GM23338 (cell line): ENCODE data around the gene IFRD1.

Experiments
- CREB1 ChIP-seq: fragments of 250-450 bp; sonication (Bioruptor Pico); IDR thresholded peaks from 2 replicates; pipeline ENCODE4 v1.5.0; 2020; ENCODE audit warnings: low read depth, mild to moderate bottlenecking, moderate library complexity
- CTCF ChIP-seq, 2 experiments: fragments of 200-600 bp in 1 of 2; sonication (generic) in 1 of 2; conservative IDR thresholded peaks; 2 replicates each; pipeline versions ENCODE4 v1.5.1 to v1.6.1; 2016 to 2017; ENCODE audit warnings: antibody characterized with exemption in 2 of 2, low read depth in 2 of 2, mild to moderate bottlenecking in 2 of 2, moderate library complexity in 1 of 2
- EZH2 ChIP-seq: fragments of 200-600 bp; sonication (generic); IDR thresholded peaks from one replicate; pipeline ENCODE4 v1.8.0; 2017; ENCODE audit warnings: antibody characterized with exemption, mild to moderate bottlenecking, low read depth; ENCODE audit not compliant: unreplicated experiment
- EZH2phosphoT487 ChIP-seq: fragments of 200-600 bp; sonication (generic); IDR thresholded peaks from one replicate; pipeline ENCODE4 v1.8.1; 2018; ENCODE audit warnings: antibody characterized with exemption; ENCODE audit not compliant: unreplicated experiment
- JUNB ChIP-seq: IDR thresholded peaks from one replicate; pipeline ENCODE4 v1.6.1; 2016; ENCODE audit warnings: antibody characterized with exemption; ENCODE audit not compliant: unreplicated experiment
- POLR2AphosphoS5 ChIP-seq: IDR thresholded peaks from 2 replicates; pipeline ENCODE4 v1.6.1; 2016; ENCODE audit warnings: antibody characterized with exemption, low read depth
- TF ChIP-seq, protein P1 (sequence below): IDR thresholded peaks from one replicate; pipeline ENCODE4 v1.6.1; 2018; ENCODE audit warnings: antibody characterized with exemption; ENCODE audit not compliant: unreplicated experiment

DNA sequence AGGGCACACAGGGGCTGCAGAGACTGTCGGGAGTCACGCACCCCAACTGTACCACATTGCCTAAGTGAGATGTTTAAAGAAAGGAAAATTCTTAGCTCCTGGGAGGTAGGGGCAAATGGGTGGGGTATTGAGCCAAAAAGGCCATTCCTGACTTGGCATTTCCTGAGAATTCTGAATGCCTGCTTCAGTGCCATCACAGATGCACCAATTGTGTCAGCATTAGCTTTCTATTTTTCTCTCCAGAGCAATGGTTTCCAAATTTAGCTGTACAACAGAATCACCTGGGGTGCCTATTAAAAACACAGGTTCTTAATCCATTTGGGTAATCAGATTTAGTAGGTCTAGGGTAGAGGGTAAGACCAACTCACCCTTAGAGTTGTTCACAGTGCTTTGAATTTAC, 73.6 kb downstream of the IFRD1 start:
- TF ChIP-seq, protein P1, sequence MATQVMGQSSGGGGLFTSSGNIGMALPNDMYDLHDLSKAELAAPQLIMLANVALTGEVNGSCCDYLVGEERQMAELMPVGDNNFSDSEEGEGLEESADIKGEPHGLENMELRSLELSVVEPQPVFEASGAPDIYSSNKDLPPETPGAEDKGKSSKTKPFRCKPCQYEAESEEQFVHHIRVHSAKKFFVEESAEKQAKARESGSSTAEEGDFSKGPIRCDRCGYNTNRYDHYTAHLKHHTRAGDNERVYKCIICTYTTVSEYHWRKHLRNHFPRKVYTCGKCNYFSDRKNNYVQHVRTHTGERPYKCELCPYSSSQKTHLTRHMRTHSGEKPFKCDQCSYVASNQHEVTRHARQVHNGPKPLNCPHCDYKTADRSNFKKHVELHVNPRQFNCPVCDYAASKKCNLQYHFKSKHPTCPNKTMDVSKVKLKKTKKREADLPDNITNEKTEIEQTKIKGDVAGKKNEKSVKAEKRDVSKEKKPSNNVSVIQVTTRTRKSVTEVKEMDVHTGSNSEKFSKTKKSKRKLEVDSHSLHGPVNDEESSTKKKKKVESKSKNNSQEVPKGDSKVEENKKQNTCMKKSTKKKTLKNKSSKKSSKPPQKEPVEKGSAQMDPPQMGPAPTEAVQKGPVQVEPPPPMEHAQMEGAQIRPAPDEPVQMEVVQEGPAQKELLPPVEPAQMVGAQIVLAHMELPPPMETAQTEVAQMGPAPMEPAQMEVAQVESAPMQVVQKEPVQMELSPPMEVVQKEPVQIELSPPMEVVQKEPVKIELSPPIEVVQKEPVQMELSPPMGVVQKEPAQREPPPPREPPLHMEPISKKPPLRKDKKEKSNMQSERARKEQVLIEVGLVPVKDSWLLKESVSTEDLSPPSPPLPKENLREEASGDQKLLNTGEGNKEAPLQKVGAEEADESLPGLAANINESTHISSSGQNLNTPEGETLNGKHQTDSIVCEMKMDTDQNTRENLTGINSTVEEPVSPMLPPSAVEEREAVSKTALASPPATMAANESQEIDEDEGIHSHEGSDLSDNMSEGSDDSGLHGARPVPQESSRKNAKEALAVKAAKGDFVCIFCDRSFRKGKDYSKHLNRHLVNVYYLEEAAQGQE: no peak
- no peak for TF ChIP-seq CTCF (conservative IDR thresholded peaks at IDR 0.05; ENCODE audit: low read depth in 2 of 2)
- no peak for TF ChIP-seq POLR2AphosphoS5
- TF ChIP-seq EZH2: no peak
- TF ChIP-seq JUNB: no peak
- TF ChIP-seq EZH2phosphoT487: no peak
- TF ChIP-seq CREB1 (CRISPR knock-in tag): no peak
